Thymus (tissue), 11 donors: ENCODE data around the gene THEMIS. TPM values are rescaled to one million over a fixed set of nuclear protein-coding genes. Genes with fewer than 3 reads are reported as not detected.

ENCODE experiments used
- DNase-seq, 9 donors: peaks; one replicate each; pipeline ENCODE4 v3.0.0-alpha.2; 2013; ENCODE audit warnings: low spot score in 9 of 9, low read depth in 6 of 9, missing footprints in 1 of 9
- H3K27ac ChIP-seq, 2 donors: one replicate each; pipeline ENCODE4 v1.5.1; 2013; ENCODE audit warnings: control low read depth in 1 of 2, low read depth in 1 of 2, low read length in 1 of 2, mild to moderate bottlenecking in 1 of 2, moderate library complexity in 1 of 2
- H3K27me3 ChIP-seq, 2 donors: one replicate each; pipeline ENCODE4 v1.5.1; 2013; ENCODE audit warnings: low read length in 1 of 2; ENCODE audit not compliant: control insufficient read depth in 2 of 2, insufficient read depth in 1 of 2
- H3K36me3 ChIP-seq, 2 donors: one replicate each; pipeline ENCODE4 v1.5.1; 2013; ENCODE audit warnings: low read length in 1 of 2, mild to moderate bottlenecking in 1 of 2, moderate library complexity in 1 of 2; ENCODE audit not compliant: control insufficient read depth in 2 of 2, insufficient read depth in 2 of 2
- H3K4me1 ChIP-seq, 2 donors: one replicate each; pipeline ENCODE4 v1.5.1; 2013; ENCODE audit warnings: low read length in 2 of 2; ENCODE audit not compliant: control insufficient read depth in 2 of 2, insufficient read depth in 2 of 2
- H3K4me3 ChIP-seq, 2 donors: one replicate each; pipeline ENCODE4 v1.5.1; 2013; ENCODE audit warnings: low read length in 2 of 2, control low read depth in 1 of 2, mild to moderate bottlenecking in 1 of 2
- H3K9me3 ChIP-seq, 2 donors: one replicate each; pipeline ENCODE4 v1.5.1; 2013; ENCODE audit warnings: low read length in 1 of 2, mild to moderate bottlenecking in 1 of 2; ENCODE audit not compliant: control insufficient read depth in 2 of 2, insufficient read depth in 1 of 2
- WGBS: extraction: QIAGEN DNeasy Blood & Tissue Kit; methylation state at CpG from one replicate; pipeline ENCODE4 v1.1.7; 2013; 5-methylcytosine and 5-hydroxymethylcytosine counted together
- polyA plus RNA-seq: library from polyadenylated mRNA; stranded (reverse); fragments of 200-250 nt; gene quantifications from one replicate; pipeline ENCODE4 v1.2.3, GENCODE V29; 2013
- total RNA-seq: library from RNA; stranded (reverse); fragments of 120-200 nt; gene quantifications from one replicate; pipeline ENCODE4 v1.2.4, GENCODE V29; 2013
- donor health status: healthy.

Gene THEMIS
- total and polyA plus RNA-seq, 2 donors: 17.2 to 71.3 TPM

DNA sequence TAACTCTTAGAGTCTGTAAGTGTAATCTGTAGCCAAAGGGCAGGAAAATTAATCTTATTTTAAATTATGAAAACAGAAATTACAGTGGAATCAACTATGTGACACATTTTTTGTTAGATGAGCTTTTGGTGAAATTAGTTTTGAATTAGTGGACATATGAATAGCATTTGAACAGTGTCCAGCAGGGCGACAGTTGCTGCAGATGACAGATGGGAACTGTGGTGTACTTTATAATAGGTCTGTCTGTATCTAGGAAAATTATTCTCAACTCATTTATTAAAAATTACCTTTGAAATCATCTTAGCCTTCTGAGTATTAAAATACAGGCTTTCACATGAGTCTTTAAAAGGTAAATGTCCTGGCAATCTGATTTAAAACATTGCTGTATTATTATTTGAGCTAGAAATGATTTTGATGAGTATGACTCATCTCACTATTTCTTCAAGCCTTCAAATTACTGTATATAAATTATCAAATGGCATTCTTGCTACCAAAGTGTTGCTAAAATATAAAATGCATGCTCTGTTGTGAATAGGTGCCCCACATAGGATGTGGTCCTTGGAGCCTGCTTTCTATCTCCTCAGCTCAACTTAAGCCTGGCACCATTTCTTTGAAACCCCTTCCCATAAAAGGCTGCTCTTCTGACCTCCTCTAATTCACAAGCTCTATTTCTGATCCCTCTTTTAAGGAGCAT, 173.5 kb downstream of the THEMIS start:
- Histone ChIP-seq H3K9me3 (no peaks in the 10 kb centered on the region), H3K27me3 (no peaks in the 10 kb centered on the region), H3K36me3 (peaks cover 9 to 47% of the 10 kb centered on the region in 2 donors), H3K4me3 (no peak overlapping the region), H3K27ac (no peak overlapping the region), H3K4me1 (no peaks in the 10 kb centered on the region)
- 97% methylated on average over 1 of the region's 1 CpG for WGBS
- DNase-seq: no peak

DNA sequence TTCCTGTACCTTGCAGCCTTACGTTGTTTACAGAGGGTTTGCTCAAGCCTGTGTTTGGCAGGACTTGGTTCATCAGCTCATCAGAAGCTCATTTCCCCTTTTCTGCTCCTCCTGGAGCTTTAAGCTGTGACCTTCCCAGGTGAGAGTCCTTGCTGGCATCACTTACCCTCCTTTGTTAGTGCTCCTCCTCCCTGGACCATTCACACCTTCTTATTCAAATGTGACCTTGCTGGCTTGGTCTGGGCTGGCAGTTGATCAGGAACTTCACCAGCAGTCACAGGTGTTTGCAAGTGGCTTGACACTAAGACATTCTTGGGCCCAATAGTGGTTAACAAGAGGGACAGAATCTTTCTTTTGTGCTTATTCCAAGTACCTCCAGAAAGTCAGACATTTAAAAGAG, 175.0 kb downstream of the THEMIS start:
- peaks cover 9 to 57% of the 10 kb centered on the region in 2 donors for H3K36me3 ChIP-seq
- no peaks in the 10 kb centered on the region for H3K27me3 ChIP-seq
- no peak overlapping the region for H3K27ac ChIP-seq
- no peaks in the 10 kb centered on the region for H3K4me1 ChIP-seq
- H3K9me3 ChIP-seq: no peaks in the 10 kb centered on the region
- no peak overlapping the region for H3K4me3 ChIP-seq
- no peak for DNase-seq
- WGBS: 84% methylated on average over 1 of the region's 1 CpG

DNA sequence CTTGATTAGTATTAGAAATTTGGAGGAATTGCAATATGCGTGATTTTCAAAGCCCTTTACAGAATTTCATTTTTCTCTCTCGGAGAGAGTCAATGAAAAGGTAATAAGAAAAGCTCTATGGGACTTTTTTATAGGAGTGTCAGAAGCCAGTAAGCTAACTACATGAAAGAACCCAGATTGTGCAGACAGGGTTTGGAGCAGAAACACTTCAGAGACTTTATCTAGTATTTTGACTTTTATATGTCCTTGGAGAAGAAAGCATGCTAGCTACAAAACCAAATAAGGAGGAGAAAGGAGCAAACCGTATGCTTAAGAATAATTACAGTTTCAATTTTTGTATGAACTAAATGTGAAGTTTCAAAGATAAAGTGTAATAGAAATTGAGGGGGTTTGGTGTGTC, 182.2 kb downstream of the THEMIS start:
- no peak overlapping the region for H3K4me3 ChIP-seq
- 96% methylated on average over 3 of the region's 3 CpGs for WGBS
- H3K9me3 ChIP-seq: no peaks in the 10 kb centered on the region
- no peaks in the 10 kb centered on the region for H3K27me3 ChIP-seq
- H3K4me1 ChIP-seq: no peaks in the 10 kb centered on the region
- peaks cover 16 to 80% of the 10 kb centered on the region in 2 donors for H3K36me3 ChIP-seq
- H3K27ac ChIP-seq: no peak overlapping the region
- DNase-seq: no peak

DNA sequence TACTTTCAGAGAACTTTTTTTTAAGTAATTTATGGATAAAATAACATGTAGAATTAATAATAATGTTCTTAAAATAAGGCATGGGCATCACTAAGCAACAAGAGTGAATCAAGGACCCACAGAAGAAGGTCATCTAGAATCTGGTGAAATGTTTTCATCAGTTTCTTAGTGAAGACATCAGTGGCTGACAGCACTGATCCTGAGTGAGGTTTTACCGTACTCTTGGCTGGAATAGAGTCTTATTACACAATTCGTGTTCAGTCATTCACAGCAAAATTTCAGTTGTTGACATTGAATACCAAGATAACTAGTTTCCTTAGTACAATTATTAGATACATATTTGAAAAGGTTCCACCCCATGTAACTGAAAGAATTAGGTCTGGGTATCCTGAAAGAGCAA, 183.5 kb downstream of the THEMIS start:
- 96% methylated on average over 2 of the region's 2 CpGs for WGBS
- H3K27me3 ChIP-seq: no peaks in the 10 kb centered on the region
- H3K27ac ChIP-seq: no peak overlapping the region
- H3K9me3 ChIP-seq: no peaks in the 10 kb centered on the region
- H3K36me3 ChIP-seq: peaks cover 16 to 77% of the 10 kb centered on the region in 2 donors
- H3K4me1 ChIP-seq: no peaks in the 10 kb centered on the region
- no peak for DNase-seq
- no peak overlapping the region for H3K4me3 ChIP-seq

DNA sequence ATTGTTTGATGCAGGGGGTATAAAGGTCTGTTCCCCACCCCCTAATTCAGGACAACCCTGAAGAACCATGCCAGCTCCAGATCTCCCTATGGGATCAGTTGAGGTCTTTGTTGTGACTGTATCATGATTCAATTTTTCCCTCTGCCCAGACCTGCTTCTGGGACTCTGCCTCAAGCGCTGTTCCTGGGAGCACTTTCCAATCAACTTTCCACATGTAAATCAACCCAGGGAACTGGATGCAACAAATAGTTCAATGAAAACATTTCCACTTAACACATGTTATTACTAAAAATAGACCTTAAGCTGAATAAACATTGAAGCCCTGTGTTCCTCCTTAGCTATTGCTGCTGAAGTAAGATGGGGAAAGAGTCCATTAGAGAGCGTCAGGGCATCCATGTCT, 184.4 kb downstream of the THEMIS start:
- Histone ChIP-seq H3K36me3 (peaks cover 20 to 79% of the 10 kb centered on the region in 2 donors), H3K4me1 (no peaks in the 10 kb centered on the region), H3K27ac (no peak overlapping the region), H3K9me3 (no peaks in the 10 kb centered on the region), H3K4me3 (no peak overlapping the region), H3K27me3 (no peaks in the 10 kb centered on the region)
- 95% methylated on average over 2 of the region's 2 CpGs for WGBS
- DNase-seq: no peak

DNA sequence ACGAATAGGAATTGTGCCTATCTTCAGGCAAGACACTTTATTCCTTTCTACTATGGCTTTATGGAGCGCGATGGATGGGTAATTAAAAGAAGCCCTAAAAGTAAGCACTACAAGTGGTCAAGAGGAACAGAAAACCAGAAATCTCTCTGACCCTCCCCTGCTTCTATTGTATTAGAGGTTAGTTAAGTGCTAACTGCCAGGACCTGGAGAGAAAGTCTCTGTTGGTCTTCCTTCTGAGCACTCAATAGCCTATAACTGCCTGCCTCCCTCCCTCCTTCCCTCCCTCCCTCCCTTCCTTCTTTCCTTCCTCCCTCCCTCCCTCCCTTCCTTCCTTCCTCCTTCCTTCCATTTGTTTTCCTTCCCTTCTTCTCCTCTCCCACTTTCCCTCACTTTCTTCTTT, 190.2 kb downstream of the THEMIS start:
- WGBS: 98% methylated on average over 3 of the region's 3 CpGs
- Histone ChIP-seq H3K4me1 (no peaks in the 10 kb centered on the region), H3K36me3 (peaks cover 30 to 76% of the 10 kb centered on the region in 2 donors), H3K27me3 (no peaks in the 10 kb centered on the region), H3K4me3 (no peak overlapping the region), H3K27ac (no peak overlapping the region), H3K9me3 (no peaks in the 10 kb centered on the region)
- DNase-seq: no peak

GRCh38 chr6:127706216-127706615, 194.6 kb downstream of the THEMIS start:
- Histone ChIP-seq H3K36me3 (peaks cover 37 to 64% of the 10 kb centered on the region in 2 donors), H3K9me3 (no peaks in the 10 kb centered on the region), H3K4me3 (no peak overlapping the region)

GRCh38 chr6:127695108-127695507, 205.8 kb downstream of the THEMIS start:
- Histone ChIP-seq H3K27ac (no peak overlapping the region), H3K36me3 (peaks cover 4 to 33% of the 10 kb centered on the region in 2 donors), H3K9me3 (no peaks in the 10 kb centered on the region), H3K4me1 (no peaks in the 10 kb centered on the region), H3K4me3 (no peak overlapping the region), H3K27me3 (no peaks in the 10 kb centered on the region)
- no peak for DNase-seq

More at GRCh38 chr6:127706216-127706615, 194.6 kb downstream of the THEMIS start:
- H3K4me1 ChIP-seq: no peaks in the 10 kb centered on the region
- H3K27ac ChIP-seq: no peak overlapping the region
- no peak for DNase-seq
- H3K27me3 ChIP-seq: no peaks in the 10 kb centered on the region

GRCh38 chr6:127691146-127691545, 209.7 kb downstream of the THEMIS start:
- no peaks in the 10 kb centered on the region for H3K27me3 ChIP-seq
- H3K36me3 ChIP-seq: peaks cover 4 to 17% of the 10 kb centered on the region in 2 donors
- no peak for DNase-seq
- H3K27ac ChIP-seq: no peak overlapping the region
- H3K9me3 ChIP-seq: no peaks in the 10 kb centered on the region
- no peak overlapping the region for H3K4me3 ChIP-seq
- H3K4me1 ChIP-seq: no peaks in the 10 kb centered on the region
